Activated naive CD8-positive, alpha-beta T cell treated with anti-CD3 and anti-CD28 coated beads, Interleukin-2, amount 50 U/mL, for 16 hours (primary cell): ENCODE measurements around the gene HSPB1.
"Not testable (repeated sequence)": the region's sequence is repeated elsewhere in the genome, so short reads cannot be mapped to it uniquely, and the experiment has no call there.

ENCODE experiments used
- DNase-seq: peaks from one replicate; pipeline ENCODE4 v3.0.0-alpha.2; 2020; ENCODE audit warnings: low read depth, low spot score

The HSPB1 gene

GRCh38 chr7:76333511-76334101, 31.1 kb downstream of the HSPB1 start:
- DNase-seq: no peak

DNA sequence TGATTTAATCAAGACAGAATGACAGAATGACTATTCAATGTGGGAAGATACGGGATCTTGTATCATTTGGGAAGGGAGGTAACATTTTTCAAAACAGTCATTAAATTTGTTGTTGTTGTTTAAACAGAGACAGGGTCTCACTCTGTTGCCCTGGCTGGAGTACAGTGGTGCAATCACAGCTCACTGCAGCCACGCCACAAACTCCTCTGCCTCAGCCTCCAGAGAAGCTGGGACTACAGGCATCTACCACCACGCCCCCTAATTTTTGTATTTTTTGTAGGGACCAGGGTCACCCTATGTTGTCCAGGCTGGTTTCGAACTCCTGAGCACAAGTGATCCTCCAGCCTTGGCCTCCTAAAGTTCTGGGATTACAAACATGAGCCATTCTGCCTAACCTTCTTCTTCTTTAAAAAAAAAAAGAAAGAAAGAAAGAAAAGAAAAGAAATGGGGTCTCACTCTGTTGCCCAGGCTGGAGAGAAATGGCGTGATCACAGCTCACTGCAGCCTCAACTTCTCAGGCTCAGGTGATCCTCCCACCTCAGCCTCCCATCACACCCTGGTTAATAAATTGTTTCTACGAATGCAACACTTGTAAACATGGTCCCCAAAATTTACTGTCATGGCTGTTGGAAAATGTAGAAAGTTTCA, 32.0 kb downstream of the HSPB1 start:
- DNase-seq: no peak

DNA sequence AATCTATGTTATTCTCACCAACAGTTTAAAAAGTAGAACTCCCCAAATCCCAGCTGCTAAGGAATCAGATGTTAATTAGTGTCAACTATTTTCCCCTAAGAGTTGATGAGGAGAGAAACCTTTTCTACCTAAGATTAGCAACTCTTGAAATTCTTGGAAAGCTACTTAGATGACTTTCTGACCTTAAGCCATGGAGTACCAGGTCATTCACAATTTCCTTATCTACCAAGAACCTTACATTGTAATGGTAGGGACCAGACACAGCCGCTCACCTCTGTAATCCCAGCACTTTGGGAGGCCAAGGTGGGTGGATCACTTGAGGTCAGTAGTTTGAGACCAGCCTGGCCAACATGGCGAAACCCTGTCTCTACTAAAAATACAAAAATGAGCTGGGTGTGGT, 32.9 kb downstream of the HSPB1 start:
- DNase-seq: not testable (repeated sequence)

DNA sequence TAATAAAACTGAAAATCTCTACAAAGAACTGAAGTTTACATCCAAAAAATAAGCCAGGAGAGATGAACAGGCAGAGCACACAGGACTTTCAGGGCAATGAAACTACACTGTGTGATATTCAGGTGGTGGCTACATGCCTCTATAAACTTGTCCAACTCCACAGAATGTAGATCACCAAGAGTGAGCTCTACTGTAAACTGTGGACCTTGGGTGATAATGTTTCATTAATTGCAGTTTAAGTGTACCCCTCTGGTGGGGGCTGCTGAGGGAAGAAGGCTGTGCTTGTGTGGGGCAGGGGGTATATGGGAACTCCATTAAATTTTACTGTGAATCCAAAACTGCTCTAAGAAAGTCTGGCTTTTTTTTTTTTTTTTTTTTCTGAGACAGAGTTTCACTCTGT, 33.6 kb downstream of the HSPB1 start:
- DNase-seq: no peak

DNA sequence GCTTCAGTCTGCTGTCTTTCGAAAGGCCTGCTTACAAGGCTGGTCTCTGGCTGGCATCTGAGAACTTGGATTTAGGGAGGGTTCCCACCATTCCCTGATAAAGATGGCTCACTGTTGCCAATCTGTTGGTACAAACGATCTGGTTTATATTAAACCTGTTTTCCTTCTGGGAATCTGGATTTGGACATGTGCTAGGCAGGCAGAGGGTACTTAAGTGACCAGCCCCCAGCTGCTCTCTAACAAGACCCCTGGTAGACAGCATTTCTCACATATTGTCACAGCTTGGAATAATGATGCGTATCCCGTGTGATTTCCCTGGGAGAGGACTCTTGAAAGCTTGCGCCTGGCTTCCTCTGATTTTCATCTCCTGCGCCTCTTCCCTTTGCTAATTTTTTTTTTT, 34.7 kb downstream of the HSPB1 start:
- DNase-seq: no peak

DNA sequence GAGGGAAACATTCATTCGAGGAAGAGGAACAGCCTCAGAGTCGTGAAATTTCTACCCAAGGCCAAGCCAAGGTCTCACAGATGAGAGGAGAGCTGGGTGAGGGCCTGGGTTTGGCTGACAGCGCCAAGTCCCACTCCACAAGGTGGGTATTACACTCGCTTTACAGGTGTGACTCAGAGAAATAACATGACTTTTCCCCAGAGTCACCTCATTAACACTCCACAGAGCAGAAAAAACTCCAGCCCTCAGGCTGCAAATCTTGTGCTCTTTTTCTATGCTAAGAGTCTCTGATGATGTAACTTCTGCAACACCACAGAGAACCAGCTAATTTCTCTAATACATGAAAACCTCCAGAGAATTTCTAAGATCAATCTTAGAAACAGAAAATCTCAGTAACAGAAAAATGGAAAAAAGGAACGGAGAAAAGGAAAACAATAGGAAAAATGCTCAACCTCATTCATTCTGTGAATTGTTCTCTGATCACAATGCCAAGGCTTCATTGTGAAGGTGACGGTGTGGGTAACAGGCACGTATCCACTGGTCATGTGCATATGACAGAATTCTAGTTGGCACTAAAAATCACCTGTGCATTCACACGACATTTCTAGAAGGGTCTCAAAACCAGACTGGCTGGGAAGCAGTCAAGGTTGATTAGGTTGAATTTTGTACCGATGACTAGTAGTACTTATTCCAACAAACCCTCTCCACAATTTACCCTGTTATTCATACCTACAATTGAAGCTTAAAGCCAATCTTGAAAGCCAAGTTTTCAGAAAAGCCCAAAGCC, 36.0 kb downstream of the HSPB1 start:
- DNase-seq: no peak

DNA sequence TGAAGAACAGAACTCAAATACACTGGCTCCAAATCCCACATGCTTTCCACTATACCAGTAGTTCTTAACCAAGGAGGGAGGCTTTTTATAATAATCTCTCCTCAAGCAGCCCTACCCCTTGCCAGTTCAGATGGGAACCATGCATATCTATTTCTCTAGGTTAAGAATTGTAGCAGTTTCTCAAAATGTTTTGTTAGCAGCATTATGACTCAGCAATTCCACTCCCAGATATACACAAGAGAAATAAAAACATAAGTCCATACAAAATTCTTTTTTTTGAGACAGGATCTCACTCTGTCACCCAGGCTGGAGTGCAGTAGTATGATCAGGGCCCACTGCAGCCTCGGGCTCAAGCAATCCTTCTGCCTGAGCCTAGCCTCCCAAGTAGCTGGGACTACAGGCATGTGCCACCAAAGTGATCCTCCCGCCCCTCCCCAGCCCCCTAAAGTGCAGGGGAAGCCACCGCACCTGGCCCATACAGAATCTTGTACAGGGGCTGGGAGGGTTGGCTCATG, 38.2 kb downstream of the HSPB1 start:
- DNase-seq: no peak

DNA sequence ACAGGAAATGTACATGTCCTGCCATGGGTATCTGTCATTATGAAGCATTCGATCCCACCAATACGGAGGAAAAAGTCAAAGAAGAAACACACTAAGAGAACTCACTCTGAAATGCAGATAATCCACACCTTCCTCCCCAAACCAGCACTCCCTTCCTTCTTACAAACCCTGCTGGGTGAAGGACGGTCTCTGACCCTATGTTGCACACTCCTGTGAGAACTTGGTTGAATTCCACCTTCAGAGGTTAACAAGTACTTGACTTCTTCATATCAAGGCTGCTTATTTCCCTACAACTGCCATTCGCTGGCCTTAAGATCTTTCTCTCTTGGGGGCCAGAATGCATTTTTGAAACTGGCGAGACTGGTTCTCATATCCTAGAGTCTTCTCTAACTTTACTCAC, 39.7 kb downstream of the HSPB1 start:
- no peak for DNase-seq

- DNase-seq: no peak
These were observed 40.9 kb downstream of the HSPB1 start for GRCh38 chr7:76343294-76343930.

GRCh38 chr7:76343931-76344321, 41.5 kb downstream of the HSPB1 start:
- DNase-seq: no peak

- no peak for DNase-seq
These were observed 43.6 kb downstream of the HSPB1 start for GRCh38 chr7:76346097-76346496.

DNA sequence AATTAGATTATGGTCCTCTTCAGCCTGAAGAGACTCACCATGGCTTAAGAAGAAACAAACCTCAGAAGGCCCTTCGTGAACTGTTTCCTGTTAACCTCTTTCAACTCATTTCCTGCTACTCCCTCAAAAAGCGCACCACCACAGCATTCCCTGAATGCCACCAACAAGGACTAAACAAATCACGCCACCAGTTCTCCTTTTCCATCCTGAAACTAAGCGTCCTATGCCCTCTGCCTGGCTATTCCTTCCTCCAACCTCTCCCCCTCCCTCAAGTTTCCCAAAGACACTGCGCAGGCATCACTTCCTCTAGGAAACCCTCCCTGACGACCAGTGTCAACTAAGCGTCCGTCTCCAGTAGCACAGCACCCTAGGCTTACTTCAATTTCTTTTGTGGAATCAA, 44.3 kb downstream of the HSPB1 start:
- DNase-seq: no peak

DNA sequence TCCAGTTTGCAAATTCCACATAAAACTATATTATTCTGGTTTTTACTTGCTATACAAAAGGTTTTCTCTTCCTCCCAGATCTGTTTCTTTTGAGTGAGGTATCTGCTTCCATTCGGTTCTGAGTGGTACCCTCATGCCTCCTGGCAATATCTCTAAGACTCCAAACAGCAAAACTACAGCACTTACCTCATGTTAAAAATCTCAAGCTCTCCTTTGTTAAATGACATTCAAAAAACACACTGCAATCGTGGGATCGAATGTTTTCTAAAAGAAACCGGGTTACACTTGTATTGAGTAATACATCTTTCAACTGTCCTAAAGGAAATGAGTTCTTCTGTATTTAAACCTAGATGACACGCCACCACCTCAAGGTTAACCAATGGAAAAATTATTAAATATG, 45.2 kb downstream of the HSPB1 start:
- no peak for DNase-seq

DNA sequence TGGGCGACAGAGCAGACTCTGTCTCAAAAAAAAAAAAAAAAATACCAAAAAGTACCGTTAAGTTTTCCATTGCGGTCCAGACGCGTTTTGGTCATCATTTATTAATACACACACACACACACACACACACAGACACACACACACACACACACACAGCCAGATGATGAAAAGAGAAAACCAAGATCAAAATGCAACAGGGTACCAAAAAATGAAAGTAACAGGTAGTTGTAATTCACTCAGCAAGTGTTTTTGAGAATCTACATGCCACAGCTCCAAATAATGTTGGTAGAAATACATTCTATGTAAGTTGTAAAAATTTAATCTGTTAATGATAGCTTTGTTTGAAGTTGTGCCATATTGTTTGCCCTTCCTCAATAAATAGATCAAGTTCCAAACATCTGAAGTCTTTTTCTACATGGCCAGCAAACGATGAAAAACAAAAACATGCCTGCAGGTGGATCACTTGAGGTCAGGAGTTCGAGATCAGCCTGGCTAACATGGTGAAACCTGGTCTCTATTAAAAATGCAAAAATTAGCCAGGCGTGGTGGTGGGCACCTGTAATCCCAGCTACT, 46.9 kb downstream of the HSPB1 start:
- DNase-seq: no peak

DNA sequence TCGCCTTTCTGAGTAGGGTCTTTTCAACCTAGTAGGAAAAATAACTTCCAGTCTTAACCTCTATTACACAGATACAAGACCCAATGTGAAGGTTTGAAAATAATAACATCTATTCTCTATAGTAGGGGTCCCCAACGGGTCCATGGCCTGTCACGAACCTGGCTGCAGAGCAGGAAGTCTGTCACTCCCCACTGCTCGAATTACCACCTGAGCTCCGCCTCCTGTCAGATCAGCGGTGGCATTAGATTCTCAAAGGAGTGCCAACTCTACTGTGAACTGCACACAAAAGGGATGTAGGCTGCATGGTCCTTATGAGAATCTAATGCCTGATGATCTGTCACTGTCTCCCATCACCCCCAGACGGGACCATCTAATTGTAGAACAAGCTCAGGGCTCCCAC, 48.9 kb downstream of the HSPB1 start:
- DNase-seq: no peak

DNA sequence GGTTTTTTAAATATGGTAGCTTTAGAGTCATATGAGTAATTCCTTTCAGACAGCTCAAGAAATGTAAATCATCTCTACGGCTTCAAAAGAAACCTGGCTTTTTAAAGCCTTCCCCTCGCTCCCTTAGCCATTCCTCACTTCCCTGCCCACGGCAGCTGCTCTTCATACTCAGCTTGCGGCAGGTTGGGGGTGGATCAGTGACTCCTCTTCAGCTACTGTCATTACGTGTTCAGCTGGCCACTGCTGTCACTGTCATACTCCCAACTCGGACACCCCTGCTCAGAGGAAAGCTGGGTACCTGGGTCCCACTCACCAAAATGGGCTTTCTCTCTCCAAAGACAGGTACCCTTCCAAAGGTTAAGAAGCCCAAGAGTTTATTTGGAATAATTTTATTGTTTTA, 49.7 kb downstream of the HSPB1 start:
- DNase-seq: no peak

- no peak for DNase-seq
These were observed 51.3 kb downstream of the HSPB1 start for GRCh38 chr7:76353744-76354143.
